GM12878 (cell line): Measurements from ENCODE around the gene HTATIP2. TPM values are rescaled to one million over a fixed set of nuclear protein-coding genes. Genes with fewer than 3 reads are reported as not detected.

Experiments
- ATAC-seq: fragments of 200-7000 bp; cut with Tn5 transposase; 3 replicates; pipeline ENCODE4 v1.9.1; 2020; ENCODE audit warnings: mild to moderate bottlenecking, moderate library complexity
- BruUV-seq: library from RNA; stranded (reverse); fragments of 400-500 nt; replicated peaks from 2 replicates; lab custom pipeline; 2021; lab: Mats Ljungman, UMichigan
- CTCF ChIA-PET: fragments of 300-600 bp; sonication (Branson Sonifier 250); formaldehyde crosslinking; extraction: SDS; loops from one replicate; lab custom pipeline; 2021; ENCODE audit warnings: inconsistent platforms; lab: Yijun Ruan, JAX
- POLR2A ChIA-PET: fragments of 350-600 bp; formaldehyde crosslinking; extraction: SDS; loops from one replicate; lab custom pipeline; 2021; ENCODE audit warnings: inconsistent platforms; lab: Charles Lee
- RAD21 ChIA-PET: fragments of 300-600 bp; sonication (Branson Sonifier 250); formaldehyde crosslinking; loops from one replicate; lab custom pipeline; 2023; ENCODE audit warnings: antibody characterized with exemption; ENCODE audit not compliant: unreplicated experiment; lab: Charles Lee
- SMC1A ChIA-PET: fragments of 300-600 bp; sonication (Branson Sonifier 250); formaldehyde crosslinking; loops from one replicate; lab custom pipeline; 2023; ENCODE audit not compliant: unreplicated experiment, uncharacterized antibody; lab: Charles Lee
- DNase-seq: peaks from one replicate; pipeline ENCODE4 v3.0.0-alpha.2; 2011; ENCODE audit warnings: low read depth, low spot score
- FAIRE-seq: peaks from 3 replicates; lab custom pipeline; 2011; peaks lifted over from hg19 to GRCh38; lab: Jason Lieb, UNC
- H2AFZ ChIP-seq: 2 replicates; pipeline ENCODE4 v1.6.0; 2011; ENCODE audit warnings: low read depth, low read length, control low read depth; ENCODE audit not compliant: control insufficient read depth
- H3K27ac ChIP-seq: 2 replicates; pipeline ENCODE4 v1.5.1; 2011; ENCODE audit warnings: control low read depth; ENCODE audit not compliant: control insufficient read depth, insufficient read depth
- H3K27me3 ChIP-seq, 2 experiments: replicated peaks in 1 of 2; 2 replicates each; pipeline versions ENCODE4 v1.6.0 to v1.6.1; 2011; ENCODE audit warnings: low read length in 1 of 2; ENCODE audit not compliant: control insufficient read depth in 2 of 2, insufficient read depth in 2 of 2
- H3K36me3 ChIP-seq, 2 experiments: 2 replicates each; pipeline ENCODE4 v1.5.1; 2011; ENCODE audit warnings: low read length in 1 of 2; ENCODE audit not compliant: control insufficient read depth in 2 of 2, insufficient read depth in 2 of 2
- H3K4me1 ChIP-seq: 2 replicates; pipeline ENCODE4 v1.6.1; 2011; ENCODE audit warnings: mild to moderate bottlenecking, low read length, moderate library complexity, mixed read lengths; ENCODE audit not compliant: control insufficient read depth, insufficient read depth
- H3K4me2 ChIP-seq: 2 replicates; pipeline ENCODE4 v1.6.0; 2011; ENCODE audit warnings: control low read depth; ENCODE audit not compliant: control insufficient read depth, insufficient read depth
- H3K4me3 ChIP-seq: fragments of 200-600 bp; sonication (generic); 2 replicates; pipeline ENCODE4 v1.5.1; 2016
- H3K79me2 ChIP-seq: 2 replicates; pipeline ENCODE4 v1.6.0; 2011; ENCODE audit warnings: low read length; ENCODE audit not compliant: control insufficient read depth, insufficient read depth
- H3K9ac ChIP-seq: 2 replicates; pipeline ENCODE4 v1.8.0; 2011; ENCODE audit warnings: low read length, control low read depth, mixed read lengths; ENCODE audit not compliant: control insufficient read depth, insufficient read depth
- H3K9me3 ChIP-seq: replicated peaks from 3 replicates; pipeline ENCODE4 v1.5.1; 2011; ENCODE audit warnings: mild to moderate bottlenecking, low read length; ENCODE audit not compliant: control insufficient read depth, insufficient read depth
- H4K20me1 ChIP-seq: 2 replicates; pipeline ENCODE4 v1.6.0; 2011; ENCODE audit not compliant: control insufficient read depth, insufficient read depth
- CBFB ChIP-seq: IDR thresholded peaks from 2 replicates; pipeline ENCODE4 v1.6.1; 2016; ENCODE audit warnings: antibody characterized with exemption, low read depth
- KLF5 ChIP-seq: fragments of 450-650 bp; IDR thresholded peaks from 2 replicates; pipeline ENCODE4 v1.6.1; 2014; ENCODE audit warnings: mild to moderate bottlenecking; ENCODE audit not compliant: partially characterized antibody
- NBN ChIP-seq: fragments of 450-650 bp; IDR thresholded peaks from 2 replicates; pipeline ENCODE4 v1.6.1; 2016
- SUZ12 ChIP-seq: fragments of 200-600 bp; sonication (generic); IDR thresholded peaks from one replicate; pipeline ENCODE4 v1.6.1; 2018; ENCODE audit warnings: antibody characterized with exemption, mild to moderate bottlenecking; ENCODE audit not compliant: unreplicated experiment
- WGBS: methylation state at CpG from one replicate; pipeline ENCODE4 v1.1.6; 2016; ENCODE audit warnings: low lambda C conversion rate; ENCODE audit not compliant: insufficient replicate concordance, insufficient coverage; ENCODE audit errors: missing lambda C conversion rate; 5-methylcytosine and 5-hydroxymethylcytosine counted together
- in situ Hi-C: fragments of 300-500 bp; cut with MboI; formaldehyde crosslinking; loops from 9 replicates; pipeline ENCODE4 v1.14.3; 2018; ENCODE audit warnings: mixed read lengths
- intact Hi-C: fragments of 100-400 bp; cut with micrococcal nuclease; formaldehyde crosslinking; loops from one replicate; pipeline ENCODE4 v1.14.2; 2022; ENCODE audit not compliant: unreplicated experiment
- polyA plus RNA-seq, 11 experiments: library from polyadenylated mRNA; depleted of rRNA in 4 of 11; unstranded in 6 of 11; stranded (reverse) in 5 of 11; fragments of >200 nt; fragmentation: Nextera tagmentation in 4 of 11; fragmentation: Illumina TruSeq in 1 of 11; extraction: Ambion mirVana in 4 of 11; extraction: Trizol in 1 of 11; gene quantifications; 1 replicate in 1 of 11; 2 replicates in 10 of 11; pipeline versions ENCODE4 v1.2.1 to v1.2.3, GENCODE V29; 2011 to 2016; ENCODE audit warnings: inconsistent platforms in 2 of 11, missing spikeins in 2 of 11, low read depth in 1 of 11
- total RNA-seq, 4 experiments: library from RNA; depleted of rRNA in 3 of 4; stranded (reverse); fragments of >200 nt in 3 of 4; fragmentation: Illumina TruSeq in 1 of 4; extraction: Trizol in 1 of 4; gene quantifications; 2 replicates each; pipeline versions ENCODE4 v1.2.1 to v1.2.3, GENCODE V29; 2013 to 2021
- TF ChIP-seq, protein P1 (sequence below): fragments of 450-650 bp; IDR thresholded peaks from 2 replicates; pipeline ENCODE4 v1.6.1; 2018; ENCODE audit warnings: mild to moderate bottlenecking, low read depth, moderate library complexity; ENCODE audit not compliant: partially characterized antibody

HTATIP2 gene
- total and polyA plus RNA-seq, 10 of the 15 experiments (the other 5 are each of a cell fraction or from before 2014, with no cell fraction given), result 25.4 to 58.5 (median 42.2) TPM

DNA sequence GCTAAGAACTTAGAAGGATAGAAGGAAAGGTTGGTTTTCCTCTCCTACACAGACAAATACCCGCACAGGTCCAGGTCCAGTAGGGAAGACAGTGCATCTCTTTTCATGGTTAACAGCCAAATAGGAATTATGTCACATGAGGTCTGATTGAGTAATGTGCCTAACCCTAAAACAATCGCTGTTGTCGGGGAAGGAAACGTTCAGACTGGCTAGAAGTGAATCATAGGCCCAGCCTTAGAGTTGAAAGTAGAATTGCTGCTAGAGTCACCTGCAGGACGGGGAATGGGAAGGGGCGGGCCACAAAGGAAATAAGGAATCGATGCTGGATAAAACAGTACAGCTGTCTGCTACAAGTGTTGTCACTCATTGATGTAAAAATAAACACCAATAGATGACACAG, 12.4 kb upstream of the HTATIP2 start:
- Histone ChIP-seq H3K36me3 (no peaks in the 10 kb centered on the region), H3K9me3 (no peaks in the 10 kb centered on the region), H3K4me1 (no peaks in the 10 kb centered on the region), H3K4me3 (no peak overlapping the region), H3K79me2 (no peaks in the 10 kb centered on the region), H3K4me2 (no peak overlapping the region), H3K9ac (no peak overlapping the region), H3K27ac (no peak overlapping the region)
- ATAC-seq (no peak), FAIRE-seq (no peak)
- in situ Hi-C loops, result loop anchor here (5.0 to 10.0 kb wide), 2 partner anchors 224 to 406 kb away; no protein-coding TSS in a partner anchor
- SMC1A ChIA-PET, result interaction anchor here (0.6 to 5.6 kb wide), 4 partner anchors 9 to 223 kb away, joined by 3 to 56 read pairs (median 11); no protein-coding TSS in a partner anchor
- WGBS, result 80% methylated on average over 7 of the region's 7 CpGs
- intact Hi-C loops, result loop anchor here (1.0 to 10.0 kb wide), 2 partner anchors 223 to 396 kb away; no protein-coding TSS in a partner anchor
- BruUV-seq, result no TSS peak
- TF ChIP-seq, protein P1, sequence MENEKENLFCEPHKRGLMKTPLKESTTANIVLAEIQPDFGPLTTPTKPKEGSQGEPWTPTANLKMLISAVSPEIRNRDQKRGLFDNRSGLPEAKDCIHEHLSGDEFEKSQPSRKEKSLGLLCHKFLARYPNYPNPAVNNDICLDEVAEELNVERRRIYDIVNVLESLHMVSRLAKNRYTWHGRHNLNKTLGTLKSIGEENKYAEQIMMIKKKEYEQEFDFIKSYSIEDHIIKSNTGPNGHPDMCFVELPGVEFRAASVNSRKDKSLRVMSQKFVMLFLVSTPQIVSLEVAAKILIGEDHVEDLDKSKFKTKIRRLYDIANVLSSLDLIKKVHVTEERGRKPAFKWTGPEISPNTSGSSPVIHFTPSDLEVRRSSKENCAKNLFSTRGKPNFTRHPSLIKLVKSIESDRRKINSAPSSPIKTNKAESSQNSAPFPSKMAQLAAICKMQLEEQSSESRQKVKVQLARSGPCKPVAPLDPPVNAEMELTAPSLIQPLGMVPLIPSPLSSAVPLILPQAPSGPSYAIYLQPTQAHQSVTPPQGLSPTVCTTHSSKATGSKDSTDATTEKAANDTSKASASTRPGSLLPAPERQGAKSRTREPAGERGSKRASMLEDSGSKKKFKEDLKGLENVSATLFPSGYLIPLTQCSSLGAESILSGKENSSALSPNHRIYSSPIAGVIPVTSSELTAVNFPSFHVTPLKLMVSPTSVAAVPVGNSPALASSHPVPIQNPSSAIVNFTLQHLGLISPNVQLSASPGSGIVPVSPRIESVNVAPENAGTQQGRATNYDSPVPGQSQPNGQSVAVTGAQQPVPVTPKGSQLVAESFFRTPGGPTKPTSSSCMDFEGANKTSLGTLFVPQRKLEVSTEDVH, result no peak
- TF ChIP-seq NBN (no peak), CBFB (no peak), SUZ12 (no peak), KLF5 (no peak)
- TF ChIP-seq, all 136 proteins: peak for 0
- no peak for DNase-seq
- H2AFZ ChIP-seq, result no peak overlapping the region
- no peaks in the 10 kb centered on the region for H3K27me3 ChIP-seq
- ChIA-PET RAD21 (interaction anchor here (1.6 kb wide), 1 partner anchor 218 kb away, joined by 5 read pairs; no protein-coding TSS in a partner anchor), CTCF (interaction anchor here (0.9 to 6.3 kb wide), 5 partner anchors 9 to 223 kb away, joined by 5 to 131 read pairs (median 17); partner anchors contain the start of gene HTATIP2), POLR2A (no interaction called here)
- H4K20me1 ChIP-seq, result no peaks in the 10 kb centered on the region
